HG03442 (cell line): ENCODE measurements around the gene ACE.

ENCODE experiments used
- ATAC-seq: cut with Tn5 transposase; IDR thresholded peaks from one replicate; pipeline ENCODE4 v1.9.1; 2021; ENCODE audit warnings: mild to moderate bottlenecking, moderate library complexity; ENCODE audit not compliant: unreplicated experiment

Gene ACE

DNA sequence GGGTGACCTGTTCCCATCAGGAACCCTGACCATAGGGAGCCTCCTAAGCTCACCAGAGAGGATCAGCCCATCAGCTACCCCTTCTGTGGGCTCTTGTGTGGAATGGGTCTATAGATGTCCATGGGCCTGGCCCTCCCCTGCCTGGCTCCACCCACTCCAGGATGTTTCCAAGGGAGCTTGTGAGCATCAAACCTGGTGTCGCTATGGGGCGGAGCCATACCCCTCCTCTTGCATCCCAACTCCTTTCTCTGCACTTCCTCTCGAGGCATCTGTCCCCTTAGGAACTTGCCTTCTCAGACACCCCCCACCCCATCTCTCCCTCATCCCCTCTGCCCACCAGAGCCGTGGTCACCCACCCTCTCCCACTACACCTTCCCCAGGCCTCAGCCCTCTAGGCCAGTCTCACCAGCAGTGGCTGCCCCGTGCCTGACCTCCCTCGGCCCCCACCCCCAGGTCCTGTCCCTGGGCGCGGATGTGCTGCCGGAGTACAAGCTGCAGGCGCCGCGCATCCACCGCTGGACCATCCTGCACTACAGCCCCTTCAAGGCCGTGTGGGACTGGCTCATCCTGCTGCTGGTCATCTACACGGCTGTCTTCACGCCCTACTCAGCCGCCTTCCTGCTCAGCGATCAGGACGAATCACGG is 56.7 kb downstream of the ACE start:
- ATAC-seq = no peak

DNA sequence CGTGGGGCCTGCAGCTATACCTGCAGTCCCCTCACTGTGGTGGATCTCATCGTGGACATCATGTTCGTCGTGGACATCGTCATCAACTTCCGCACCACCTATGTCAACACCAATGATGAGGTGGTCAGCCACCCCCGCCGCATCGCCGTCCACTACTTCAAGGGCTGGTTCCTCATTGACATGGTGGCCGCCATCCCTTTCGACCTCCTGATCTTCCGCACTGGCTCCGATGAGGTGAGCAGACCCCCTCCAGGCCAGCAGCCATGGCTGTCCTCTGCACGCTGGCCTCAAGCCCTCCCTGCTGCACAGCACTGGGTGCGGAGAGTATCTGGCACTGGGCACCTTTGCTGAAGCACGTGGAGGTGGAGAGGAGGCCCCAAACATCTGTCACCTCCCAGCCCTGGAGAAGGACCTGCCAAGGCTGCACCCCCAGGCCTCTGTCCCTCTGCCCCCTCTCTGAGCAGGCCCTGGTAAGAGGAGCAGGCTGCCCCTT is 57.3 kb downstream of the ACE start:
- ATAC-seq = no peak

GRCh38 chr17:63534816-63535455 is 58.1 kb downstream of the ACE start:
- no peak for ATAC-seq

DNA sequence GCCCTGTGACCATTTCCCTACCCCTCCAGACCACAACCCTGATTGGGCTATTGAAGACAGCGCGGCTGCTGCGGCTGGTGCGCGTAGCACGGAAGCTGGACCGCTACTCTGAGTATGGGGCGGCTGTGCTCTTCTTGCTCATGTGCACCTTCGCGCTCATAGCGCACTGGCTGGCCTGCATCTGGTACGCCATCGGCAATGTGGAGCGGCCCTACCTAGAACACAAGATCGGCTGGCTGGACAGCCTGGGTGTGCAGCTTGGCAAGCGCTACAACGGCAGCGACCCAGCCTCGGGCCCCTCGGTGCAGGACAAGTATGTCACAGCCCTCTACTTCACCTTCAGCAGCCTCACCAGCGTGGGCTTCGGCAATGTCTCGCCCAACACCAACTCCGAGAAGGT is 58.8 kb downstream of the ACE start:
- no peak for ATAC-seq

- no peak for ATAC-seq
These were observed 60.1 kb downstream of the ACE start for GRCh38 chr17:63537001-63537400.

DNA sequence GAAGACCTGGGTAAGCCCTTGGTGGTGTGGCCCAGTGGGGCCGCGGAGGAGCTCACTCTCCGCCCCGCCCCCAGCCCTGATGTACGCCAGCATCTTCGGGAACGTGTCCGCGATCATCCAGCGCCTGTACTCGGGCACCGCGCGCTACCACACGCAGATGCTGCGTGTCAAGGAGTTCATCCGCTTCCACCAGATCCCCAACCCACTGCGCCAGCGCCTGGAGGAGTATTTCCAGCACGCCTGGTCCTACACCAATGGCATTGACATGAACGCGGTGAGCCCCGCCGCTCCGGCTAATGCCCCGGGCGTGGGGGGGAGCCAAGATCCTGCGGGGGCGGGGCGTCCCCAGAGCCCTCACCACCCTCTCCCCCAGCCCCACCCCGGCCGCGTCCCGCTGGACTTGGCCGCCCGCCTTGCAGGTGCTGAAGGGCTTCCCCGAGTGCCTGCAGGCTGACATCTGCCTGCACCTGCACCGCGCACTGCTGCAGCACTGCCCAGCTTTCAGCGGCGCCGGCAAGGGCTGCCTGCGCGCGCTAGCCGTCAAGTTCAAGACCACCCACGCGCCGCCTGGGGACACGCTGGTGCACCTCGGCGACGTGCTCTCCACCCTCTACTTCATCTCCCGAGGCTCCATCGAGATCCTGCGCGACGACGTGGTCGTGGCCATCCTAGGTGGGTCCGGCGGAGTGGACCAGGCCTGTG is 61.3 kb downstream of the ACE start:
- ATAC-seq = no peak

- ATAC-seq = no peak
These were observed 62.1 kb downstream of the ACE start for GRCh38 chr17:63538693-63539595.

DNA sequence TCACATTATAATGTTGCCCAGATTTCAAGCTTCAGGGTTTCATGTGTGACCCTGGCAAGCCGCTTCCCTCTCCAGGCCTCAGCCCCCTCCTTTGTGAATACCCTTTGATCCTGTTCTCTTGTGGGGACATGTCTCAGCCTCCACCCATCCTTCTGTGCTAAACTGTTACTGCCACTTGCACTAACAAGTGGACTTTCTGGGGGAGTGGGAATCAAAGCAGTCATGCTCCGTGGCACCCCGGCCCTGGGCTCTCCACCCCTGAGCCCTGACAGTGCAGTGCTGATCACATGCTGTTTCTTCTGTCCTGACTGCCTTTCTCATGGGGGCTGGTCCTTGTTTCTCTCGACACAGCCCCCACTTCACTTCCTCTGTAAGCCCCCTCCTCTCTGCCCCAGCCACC is 63.7 kb downstream of the ACE start:
- ATAC-seq = no peak

- ATAC-seq = no peak
These were observed 65.3 kb downstream of the ACE start for GRCh38 chr17:63542218-63542545.

- no peak for ATAC-seq
These were observed 66.3 kb downstream of the ACE start for GRCh38 chr17:63542942-63543821.

DNA sequence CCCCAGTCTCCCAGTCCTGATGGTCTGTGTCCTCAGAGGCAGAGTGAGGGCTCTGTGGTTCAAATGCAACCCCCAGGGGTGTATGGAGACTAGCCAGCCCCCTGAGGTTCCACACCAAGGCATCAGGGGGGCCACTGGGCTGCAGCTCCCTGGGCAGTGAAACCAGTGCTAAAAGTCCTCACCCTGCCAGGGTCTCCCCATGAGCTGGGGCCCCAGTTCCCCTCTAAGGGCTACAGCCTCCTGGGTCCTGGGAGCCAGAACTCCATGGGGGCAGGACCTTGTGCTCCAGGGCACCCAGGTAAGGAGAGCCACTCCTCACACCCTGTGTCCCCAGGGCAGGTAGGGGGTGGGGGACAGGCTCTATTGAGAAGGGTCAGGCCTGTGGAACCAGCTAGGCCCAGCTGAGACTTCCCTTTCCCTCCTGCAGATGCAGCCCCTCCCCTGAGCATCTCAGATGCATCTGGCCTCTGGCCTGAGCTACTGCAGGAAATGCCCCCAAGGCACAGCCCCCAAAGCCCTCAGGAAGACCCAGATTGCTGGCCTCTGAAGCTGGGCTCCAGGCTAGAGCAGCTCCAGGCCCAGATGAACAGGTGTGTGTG is 67.1 kb downstream of the ACE start:
- ATAC-seq = no peak

- ATAC-seq = no peak
These were observed 67.8 kb downstream of the ACE start for GRCh38 chr17:63544467-63545301.

GRCh38 chr17:63546308-63547082 is 69.6 kb downstream of the ACE start:
- no peak for ATAC-seq

GRCh38 chr17:63547083-63547523 is 70.2 kb downstream of the ACE start:
- no peak for ATAC-seq
